DND-41 (cell line): ENCODE measurements around the gene HOXA5.
A peak's percentile ranks its signal among the peaks of the same experiment; 100 is the strongest.

Experiments used
- ATAC-seq: fragments of 200-7000 bp; cut with Tn5 transposase; 3 replicates; pipeline ENCODE4 v1.9.1; 2021; ENCODE audit warnings: low read depth; ENCODE audit not compliant: insufficient read depth
- DNase-seq: peaks from one replicate; pipeline ENCODE4 v3.0.0-alpha.2; 2020
- H2AFZ ChIP-seq: 2 replicates; pipeline ENCODE4 v1.6.0; 2012; ENCODE audit warnings: low read depth, low read length
- H3K27ac ChIP-seq: 2 replicates; pipeline ENCODE4 v1.5.1; 2012; ENCODE audit warnings: low read length, inconsistent platforms
- H3K27me3 ChIP-seq: fragments of 200-600 bp; sonication (generic); 2 replicates; pipeline ENCODE4 v1.6.0; 2012; ENCODE audit warnings: low read length, mild to moderate bottlenecking, inconsistent platforms; ENCODE audit not compliant: insufficient read depth, poor library complexity
- H3K36me3 ChIP-seq: 2 replicates; pipeline ENCODE4 v1.5.1; 2012; ENCODE audit warnings: low read length, inconsistent platforms; ENCODE audit not compliant: insufficient read depth
- H3K4me1 ChIP-seq: 2 replicates; pipeline ENCODE4 v1.5.1; 2012; ENCODE audit warnings: mild to moderate bottlenecking, low read length; ENCODE audit not compliant: insufficient read depth
- H3K4me2 ChIP-seq: 2 replicates; pipeline ENCODE4 v1.6.0; 2012; ENCODE audit warnings: mild to moderate bottlenecking, moderate library complexity, low read length, inconsistent platforms; ENCODE audit not compliant: insufficient read depth
- H3K4me3 ChIP-seq, 2 experiments: fragments of 200-600 bp in 1 of 2; shearing (Covaris generic) in 1 of 2; 2 replicates each; pipeline ENCODE4 v1.5.1; 2012 to 2016; ENCODE audit warnings: inconsistent platforms in 2 of 2, low read length in 2 of 2, mild to moderate bottlenecking in 2 of 2, low read depth in 1 of 2, moderate library complexity in 1 of 2
- H3K79me2 ChIP-seq: 2 replicates; pipeline ENCODE4 v1.6.0; 2012; ENCODE audit warnings: low read length, inconsistent platforms; ENCODE audit not compliant: insufficient read depth
- H3K9ac ChIP-seq: 2 replicates; pipeline ENCODE4 v1.6.0; 2012; ENCODE audit warnings: low read depth, mild to moderate bottlenecking, inconsistent platforms, low read length, moderate library complexity
- H3K9me3 ChIP-seq: 2 replicates; pipeline ENCODE4 v1.5.1; 2012; ENCODE audit warnings: low read length, moderate library complexity, mild to moderate bottlenecking, inconsistent platforms; ENCODE audit not compliant: insufficient read depth, severe bottlenecking
- H4K20me1 ChIP-seq: 2 replicates; pipeline ENCODE4 v1.6.0; 2012; ENCODE audit warnings: low read length; ENCODE audit not compliant: insufficient read depth
- CTCF ChIP-seq: IDR thresholded peaks from 2 replicates; pipeline ENCODE4 v1.5.1; 2012; ENCODE audit warnings: borderline replicate concordance, low read length, moderate library complexity, mild to moderate bottlenecking; ENCODE audit not compliant: poor library complexity, severe bottlenecking; ENCODE audit errors: extremely low read depth
- EZH2 ChIP-seq: IDR thresholded peaks from 3 replicates; pipeline ENCODE4 v1.6.1; 2012; ENCODE audit warnings: borderline replicate concordance, low read depth, mild to moderate bottlenecking, moderate library complexity, low read length, inconsistent platforms; ENCODE audit not compliant: severe bottlenecking

The HOXA5 gene

GRCh38 chr7:27161721-27162560 lies 18.5 kb upstream of the HOXA5 start:
- Histone ChIP-seq H3K4me3 (no peak overlapping the region), H3K27ac (no peak overlapping the region), H3K27me3 (no peaks in the 10 kb centered on the region), H3K79me2 (no peaks in the 10 kb centered on the region), H3K9me3 (no peaks in the 10 kb centered on the region), H3K36me3 (no peaks in the 10 kb centered on the region), H3K4me2 (no peak overlapping the region), H4K20me1 (no peaks in the 10 kb centered on the region), H2AFZ (peak overlapping the region; percentile 54; the same call in 1 of the 2 replicates), H3K9ac (no peak overlapping the region), H3K4me1 (peaks cover 20% of the 10 kb centered on the region)
- no peak for TF ChIP-seq CTCF
- no peak for TF ChIP-seq EZH2
- DNase-seq: no peak
- no peak for ATAC-seq

GRCh38 chr7:27161214-27161720 lies 17.8 kb upstream of the HOXA5 start:
- Histone ChIP-seq H3K79me2 (no peaks in the 10 kb centered on the region), H4K20me1 (no peaks in the 10 kb centered on the region), H3K27ac (peak overlapping the region; percentile 80), H3K4me1 (peaks cover 21% of the 10 kb centered on the region), H3K27me3 (no peaks in the 10 kb centered on the region), H3K36me3 (no peaks in the 10 kb centered on the region), H3K4me3 (peak overlapping the region; percentile 15 to 64; a peak in 3 of 4 replicates), H2AFZ (peak overlapping the region; percentile 97), H3K9me3 (no peaks in the 10 kb centered on the region), H3K9ac (peak overlapping the region; percentile 68), H3K4me2 (peak overlapping the region; percentile 93)
- DNase-seq (no peak), ATAC-seq (no peak; the same call in 2 of the 3 replicates)
- no peak for TF ChIP-seq EZH2
- TF ChIP-seq CTCF: no peak

GRCh38 chr7:27160546-27161213 lies 17.2 kb upstream of the HOXA5 start:
- H2AFZ ChIP-seq: peak overlapping the region; percentile 97
- TF ChIP-seq EZH2: no peak
- peak; percentile 98 for TF ChIP-seq CTCF
- no peaks in the 10 kb centered on the region for H4K20me1 ChIP-seq
- H3K27ac ChIP-seq: peak overlapping the region; percentile 80
- H3K79me2 ChIP-seq: peaks cover 1% of the 10 kb centered on the region
- DNase-seq: peak; percentile 87
- ATAC-seq: peak; percentile 78
- H3K9ac ChIP-seq: peak overlapping the region; percentile 68
- H3K4me2 ChIP-seq: peak overlapping the region; percentile 93
- no peaks in the 10 kb centered on the region for H3K36me3 ChIP-seq
- no peaks in the 10 kb centered on the region for H3K27me3 ChIP-seq
- H3K9me3 ChIP-seq: no peaks in the 10 kb centered on the region
- peak overlapping the region; percentile 15 to 64; a peak in 3 of 4 replicates for H3K4me3 ChIP-seq
- H3K4me1 ChIP-seq: peaks cover 22% of the 10 kb centered on the region
